Left colon (tissue), 2 donors: ENCODE measurements around the gene SLC6A4. TPM values are rescaled to one million over a fixed set of nuclear protein-coding genes. Genes with fewer than 3 reads are reported as not detected.
A peak's percentile ranks its signal among the peaks of the same experiment; 100 is the strongest.
"Not testable (repeated sequence)": the region's sequence is repeated elsewhere in the genome, so short reads cannot be mapped to it uniquely, and the experiment has no call there.

Source experiments
- ATAC-seq: fragments of 200-7000 bp; cut with Tn5 transposase; one replicate; pipeline ENCODE4 v1.9.1; 2020; ENCODE audit warnings: mild to moderate bottlenecking, moderate library complexity
- DNase-seq, 2 donors: peaks; one replicate each; pipeline ENCODE4 v3.0.0-alpha.2; 2020
- intact Hi-C, 2 donors: fragments of 100-400 bp; cut with DNase I in 1 of 2; cut with micrococcal nuclease in 1 of 2; formaldehyde crosslinking; loops; one replicate each; pipeline versions ENCODE4 v1.11.2 to v1.14.0; 2022; cut with DNase I, micrococcal nuclease
- total RNA-seq, 2 donors: library from RNA; stranded (reverse); fragmentation: NEBNext Ultra II Directional; extraction: Animal tissue kit (Norgen Biotek cat#: 25700); gene quantifications; one replicate each; pipeline ENCODE4 v1.2.1, GENCODE V29; 2021
- donor health status: DM: no; HTN: no; CAD: no.
- donor health status: DM: yes; HTN: yes; CAD: no.

SLC6A4 gene
- total RNA-seq, 2 donors from 2014 or later: 0.79 to 1.1 TPM

GRCh38 chr17:30241051-30241450, 5.6 kb upstream of the SLC6A4 start:
- DNase-seq (no peak), ATAC-seq (no peak)
- intact Hi-C loops: no loop called here

GRCh38 chr17:30240177-30240576, 4.7 kb upstream of the SLC6A4 start:
- intact Hi-C loops: no loop called here
- DNase-seq (no peak), ATAC-seq (no peak)

GRCh38 chr17:30239089-30239462, 3.6 kb upstream of the SLC6A4 start:
- ATAC-seq (no peak), DNase-seq (no peak)
- intact Hi-C loops: no loop called here

DNA sequence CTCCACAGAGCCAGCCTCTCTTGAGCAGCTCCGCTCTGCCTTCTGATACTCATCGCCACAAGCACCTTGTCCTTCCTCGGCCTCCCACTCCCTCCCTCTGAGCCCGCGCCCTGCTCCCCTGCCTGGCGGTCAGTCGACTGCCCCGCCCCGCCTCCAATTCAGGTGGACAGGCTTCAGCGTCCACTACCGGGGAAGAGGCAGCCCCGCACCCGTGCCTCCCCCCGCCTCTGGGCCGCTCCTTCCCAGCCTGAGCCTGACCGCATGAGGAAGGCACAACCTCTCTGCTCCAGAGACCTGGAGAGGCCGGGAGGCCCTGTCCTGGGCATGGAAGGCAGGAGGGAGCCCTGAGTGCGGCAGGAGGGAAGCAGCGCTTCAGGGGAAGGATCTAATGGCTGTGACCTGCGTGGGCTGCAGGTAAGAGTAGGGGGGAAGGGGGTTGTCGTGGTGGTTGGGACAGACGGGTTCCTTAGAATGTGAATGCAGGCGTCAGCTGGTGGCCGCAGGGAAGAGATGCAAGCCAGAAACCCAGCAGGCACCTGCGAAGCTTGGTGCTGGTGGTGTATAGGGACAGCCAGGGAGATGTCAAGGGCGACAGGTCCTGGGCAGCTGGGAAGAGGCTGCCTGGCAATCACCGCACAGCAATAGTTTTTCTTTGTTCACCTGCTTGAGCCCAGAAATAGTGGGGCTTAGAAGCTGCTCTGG, 3.0 kb upstream of the SLC6A4 start:
- intact Hi-C loops: no loop called here
- ATAC-seq: no peak
- no peak for DNase-seq

DNA sequence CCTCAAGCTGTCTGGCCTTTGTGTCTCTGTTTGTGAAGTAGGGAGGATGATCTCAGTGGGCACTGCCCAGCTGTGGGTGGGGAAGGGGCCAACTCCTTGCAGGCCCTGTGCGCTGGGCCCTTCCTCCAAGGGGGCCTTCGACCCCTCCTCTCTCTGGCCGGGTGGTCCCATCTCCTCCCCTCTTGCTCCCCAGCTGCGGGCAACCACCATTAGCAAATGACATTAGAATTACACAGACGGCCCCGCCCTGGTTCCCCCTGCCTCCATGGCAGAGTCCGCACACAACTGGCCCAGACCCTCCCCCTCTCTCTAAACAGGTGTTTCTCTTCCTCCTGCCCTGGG, 2.5 kb upstream of the SLC6A4 start:
- intact Hi-C loops: no loop called here
- ATAC-seq: no peak
- no peak for DNase-seq

GRCh38 chr17:30237296-30238002, 2.0 kb upstream of the SLC6A4 start:
- no peak for ATAC-seq
- intact Hi-C loops: no loop called here
- no peak for DNase-seq

GRCh38 chr17:30236766-30237165, 1.3 kb upstream of the SLC6A4 start:
- peak; percentile 92 for ATAC-seq
- peak; percentile 33 to 69 for DNase-seq
- intact Hi-C loops: no loop called here

- DNase-seq (no peak), ATAC-seq (no peak)
- intact Hi-C loops: no loop called here
These were observed 764 bp upstream of the SLC6A4 start for GRCh38 chr17:30236297-30236624.

DNA sequence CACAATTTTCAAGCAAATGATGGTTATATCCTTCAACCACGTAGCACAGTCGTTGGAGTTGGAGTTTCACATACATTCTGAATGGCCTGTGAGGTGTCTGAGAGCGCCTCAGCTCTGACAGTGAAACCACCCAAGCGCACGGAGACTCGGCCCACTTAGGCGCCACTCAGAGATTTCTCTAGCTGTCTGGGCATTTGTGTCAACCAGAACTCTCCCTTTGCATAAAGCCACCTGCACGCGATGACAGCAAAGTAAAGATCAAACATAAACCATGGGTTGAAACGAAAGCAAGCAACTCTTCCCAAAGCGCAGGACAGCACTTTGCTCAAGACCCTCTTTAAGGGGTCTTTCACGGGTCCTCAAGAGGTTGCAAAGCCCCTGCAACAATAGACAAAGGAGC, 533 bp downstream of the SLC6A4 start:
- ATAC-seq: no peak
- DNase-seq: no peak
- intact Hi-C loops: no loop called here

DNA sequence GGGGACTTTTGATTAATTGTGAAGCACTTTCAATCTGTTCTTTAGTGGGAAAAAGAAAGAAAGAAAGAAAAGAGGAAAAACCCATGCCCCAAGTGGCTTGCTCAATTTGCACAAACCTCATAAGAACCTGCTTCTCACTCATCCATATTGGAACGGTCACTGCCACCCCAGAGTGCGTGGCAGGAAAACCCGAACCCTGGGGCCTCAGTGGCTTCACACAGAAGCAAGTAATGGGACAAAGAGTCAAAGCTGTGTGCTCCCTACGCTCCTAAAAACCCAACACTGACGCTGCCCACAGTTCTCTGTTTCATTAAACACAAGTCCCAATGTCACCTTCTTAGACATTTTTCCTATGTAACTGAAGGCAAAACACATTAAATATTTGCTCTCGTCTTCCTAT, 1.2 kb downstream of the SLC6A4 start:
- ATAC-seq (no peak), DNase-seq (no peak)
- intact Hi-C loops: no loop called here

- ATAC-seq (no peak), DNase-seq (no peak)
- intact Hi-C loops: no loop called here
These were observed 2.6 kb downstream of the SLC6A4 start for GRCh38 chr17:30232824-30233427.

DNA sequence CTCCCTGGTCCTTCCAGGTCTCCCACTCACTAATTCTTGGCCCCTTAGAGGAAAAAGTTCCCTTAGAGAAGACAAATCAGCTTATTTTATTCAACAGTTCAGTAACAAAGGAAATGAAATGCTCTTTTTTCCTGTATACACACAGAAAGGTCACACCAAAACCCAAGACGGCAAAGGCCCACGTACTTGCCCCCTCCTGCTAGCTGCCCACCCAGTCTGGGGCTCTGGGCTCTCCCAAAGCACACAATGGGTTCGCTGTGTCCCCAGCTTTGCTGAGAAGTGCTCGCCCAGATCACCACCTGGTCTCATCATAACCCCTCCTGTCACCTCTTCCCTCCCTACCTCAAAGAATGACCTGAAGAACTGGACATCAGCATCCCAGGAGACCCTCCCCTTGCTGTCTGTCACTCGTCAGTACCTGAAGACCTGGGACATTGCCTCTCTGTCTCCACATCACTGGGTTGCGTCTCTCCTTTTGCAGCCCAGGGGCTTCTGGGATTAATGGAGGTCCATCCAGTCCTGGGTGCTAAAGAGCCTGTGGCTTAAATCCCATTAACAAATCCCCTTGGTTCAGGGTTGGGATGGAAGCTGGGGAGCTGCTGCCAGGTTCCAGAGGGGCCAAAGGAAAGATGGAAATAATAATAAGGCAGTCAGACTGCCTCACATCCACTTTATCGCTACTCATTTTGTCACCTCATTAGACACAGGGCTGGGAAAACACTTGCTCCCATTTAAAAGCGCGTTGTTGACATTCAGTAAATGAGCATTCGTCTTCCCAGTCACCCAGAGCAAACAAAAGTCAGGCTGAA, 3.3 kb downstream of the SLC6A4 start:
- DNase-seq (no peak), ATAC-seq (no peak)
- intact Hi-C loops: no loop called here

DNA sequence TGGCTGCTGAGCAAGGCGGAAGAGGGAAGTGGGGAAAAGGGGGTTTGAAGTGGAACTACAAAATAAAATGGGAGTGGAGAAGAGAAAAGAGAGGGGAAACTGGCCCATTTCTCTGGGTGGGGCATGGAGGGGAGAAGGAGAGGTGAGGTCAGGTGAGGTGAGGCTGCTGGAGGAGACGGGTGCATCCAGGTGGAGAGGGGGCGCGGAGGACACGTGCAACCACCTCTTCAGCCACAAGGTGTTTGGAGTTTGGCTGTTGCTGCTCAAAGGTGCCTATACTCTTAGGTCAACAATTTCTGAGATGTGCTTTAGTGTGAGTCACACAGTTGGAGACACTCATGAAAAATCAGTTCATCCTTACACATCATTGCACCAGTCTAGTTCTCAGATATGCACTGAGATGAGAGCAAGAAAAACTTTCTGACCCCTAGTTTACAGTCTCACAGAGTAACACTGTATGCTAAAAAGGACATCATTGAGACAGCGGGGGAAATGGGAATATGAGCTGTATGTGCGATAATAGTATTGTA, 4.8 kb downstream of the SLC6A4 start:
- intact Hi-C loops: no loop called here
- no peak for DNase-seq
- no peak for ATAC-seq

DNA sequence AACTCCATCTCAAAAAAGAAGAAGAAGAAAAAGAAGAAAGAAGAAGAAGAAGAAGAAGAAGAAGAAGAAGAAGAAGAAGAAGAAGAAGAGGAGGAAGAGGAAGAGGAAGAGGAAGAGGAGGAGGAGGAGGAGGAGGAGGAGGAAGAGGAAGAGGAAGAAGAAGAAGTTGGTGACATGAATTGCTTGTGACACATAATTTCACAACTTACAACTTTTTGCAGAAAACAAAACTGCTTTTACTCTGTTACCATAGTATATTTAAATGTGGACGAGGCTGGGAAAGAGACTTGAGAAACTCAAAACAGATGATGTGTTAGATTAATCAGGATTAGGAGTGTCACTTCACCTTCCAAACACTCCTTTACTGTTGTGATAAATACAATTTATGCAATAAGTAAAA, 5.5 kb downstream of the SLC6A4 start:
- ATAC-seq, intact Hi-C loops, DNase-seq: not testable (repeated sequence)

GRCh38 chr17:30229012-30229411, 6.5 kb downstream of the SLC6A4 start:
- ATAC-seq (peak; percentile 89), DNase-seq (peak in 1 of 2 donors; percentile 24)
- intact Hi-C loops: no loop called here

DNA sequence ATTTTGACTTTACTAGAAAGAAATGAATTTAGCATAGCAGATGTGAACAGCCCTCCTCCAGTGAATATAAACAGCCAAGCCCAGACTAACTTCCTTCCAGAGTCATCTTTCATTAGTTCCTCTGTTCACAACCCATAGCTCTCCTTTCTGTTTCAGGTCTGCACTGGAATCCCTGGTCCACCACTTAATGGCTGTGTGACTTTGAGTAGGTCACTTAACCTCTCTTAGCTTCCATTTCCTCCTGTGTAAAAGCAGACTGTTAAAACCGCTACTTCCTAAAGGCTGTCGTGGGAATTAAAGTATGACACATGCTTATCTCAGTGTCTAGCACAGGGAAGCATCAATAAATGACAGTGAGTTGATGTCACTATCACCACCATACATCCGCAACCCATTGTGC, 7.5 kb downstream of the SLC6A4 start:
- ATAC-seq: no peak
- no peak for DNase-seq
- intact Hi-C loops: no loop called here

GRCh38 chr17:30226878-30227277, 8.6 kb downstream of the SLC6A4 start:
- intact Hi-C loops: no loop called here
- ATAC-seq: no peak
- no peak for DNase-seq

DNA sequence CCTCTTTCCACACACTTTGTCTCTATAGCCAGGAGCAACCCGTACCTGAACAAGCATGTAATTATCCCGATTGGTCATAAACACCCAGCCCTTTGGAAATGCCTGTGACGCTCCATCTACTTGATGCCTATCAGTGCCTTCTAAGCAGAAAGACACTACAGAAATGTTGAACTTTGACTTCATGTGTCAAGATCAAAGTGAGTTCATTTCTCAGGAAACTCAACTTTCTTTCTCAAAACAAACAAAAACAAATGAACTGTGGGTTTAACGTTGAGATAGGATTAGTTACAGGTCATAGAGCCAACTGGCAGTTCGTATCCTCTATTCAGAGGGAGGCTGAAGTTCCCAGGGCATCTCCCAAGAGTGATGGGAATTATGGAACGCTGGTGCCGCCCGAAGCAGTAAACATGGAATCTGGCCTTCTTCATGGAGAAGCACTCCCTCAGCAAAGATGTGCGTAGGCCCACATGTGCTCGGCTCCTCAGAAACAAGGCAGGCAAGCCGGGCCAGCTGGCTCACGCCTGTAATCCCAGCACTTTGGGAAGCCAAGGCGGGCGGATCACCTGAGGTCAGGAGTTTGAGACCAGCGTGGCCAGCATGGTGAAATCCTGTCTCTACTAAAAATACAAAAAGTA, 9.5 kb downstream of the SLC6A4 start:
- intact Hi-C loops: no loop called here
- DNase-seq: no peak
- peak; percentile 69 for ATAC-seq

DNA sequence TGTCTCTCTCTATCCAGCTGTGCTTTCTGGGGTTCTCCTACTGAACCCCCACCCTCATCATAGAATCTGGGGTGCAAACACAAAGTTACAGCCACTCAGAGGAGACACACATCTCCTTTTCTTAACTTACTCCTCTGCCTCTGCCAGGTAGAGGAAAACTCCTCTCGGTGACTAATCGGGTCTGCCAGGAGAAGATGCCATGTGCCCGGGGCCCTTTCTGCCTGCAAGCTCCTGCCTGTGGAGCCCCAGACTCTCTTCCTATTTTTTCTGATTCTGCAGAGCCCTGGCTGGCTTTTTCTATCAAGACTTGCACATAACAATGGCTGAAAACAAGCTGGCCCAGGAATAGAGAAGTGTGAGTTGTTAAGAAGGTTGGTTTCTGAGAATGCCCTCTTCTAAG, 10.4 kb downstream of the SLC6A4 start:
- ATAC-seq (no peak), DNase-seq (no peak)
- intact Hi-C loops: no loop called here
